Panc1 (cell line): ENCODE data around the gene SHLD3. TPM values are rescaled to one million over a fixed set of nuclear protein-coding genes. Genes with fewer than 3 reads are reported as not detected.

Experiments
- ATAC-seq: fragments of 200-7000 bp; cut with Tn5 transposase; 2 replicates; pipeline ENCODE4 v1.9.1; 2020; ENCODE audit warnings: mild to moderate bottlenecking, moderate library complexity
- BruUV-seq: library from RNA; stranded (reverse); fragments of 400-500 nt; replicated peaks from 2 replicates; lab custom pipeline; 2021; lab: Mats Ljungman, UMichigan
- CTCF ChIA-PET: fragments of 300-600 bp; sonication (Branson Sonifier 250); formaldehyde crosslinking; loops from one replicate; lab custom pipeline; 2022; ENCODE audit warnings: antibody characterized with exemption; lab: Charles Lee
- POLR2A ChIA-PET: fragments of 300-600 bp; sonication (Branson Sonifier 250); formaldehyde crosslinking; loops from one replicate; lab custom pipeline; 2022; ENCODE audit warnings: antibody characterized with exemption; lab: Charles Lee
- DNase-seq: peaks from one replicate; pipeline ENCODE4 v3.0.0-alpha.2; 2010; ENCODE audit warnings: low read depth, low spot score
- H3K27ac ChIP-seq: 2 replicates; pipeline ENCODE4 v1.5.1; 2011; ENCODE audit warnings: mild to moderate bottlenecking, low read length, inconsistent platforms
- H3K27me3 ChIP-seq: fragments of 200-500 bp; sonication (Bioruptor generic); 2 replicates; pipeline ENCODE4 v1.6.0; 2014; ENCODE audit warnings: low read length, inconsistent platforms; ENCODE audit not compliant: control insufficient read depth, insufficient read depth
- H3K36me3 ChIP-seq: fragments of 200-500 bp; sonication (Bioruptor generic); 2 replicates; pipeline ENCODE4 v1.5.1; 2014; ENCODE audit warnings: inconsistent platforms, mild to moderate bottlenecking, low read length, moderate library complexity; ENCODE audit not compliant: control insufficient read depth, insufficient read depth
- H3K4me1 ChIP-seq: 2 replicates; pipeline ENCODE4 v1.5.1; 2011; ENCODE audit warnings: inconsistent platforms, mild to moderate bottlenecking, low read length, moderate library complexity; ENCODE audit not compliant: control insufficient read depth, insufficient read depth
- H3K4me3 ChIP-seq, 2 experiments: 2 replicates each; pipeline ENCODE4 v1.5.1; 2011 to 2012; ENCODE audit warnings: low read depth in 2 of 2, low read length in 2 of 2, mild to moderate bottlenecking in 2 of 2, inconsistent platforms in 1 of 2, moderate library complexity in 1 of 2
- H3K9me3 ChIP-seq: fragments of 200-500 bp; sonication (Bioruptor generic); 2 replicates; pipeline ENCODE4 v1.5.1; 2014; ENCODE audit warnings: low read depth, mild to moderate bottlenecking, inconsistent platforms, low read length, moderate library complexity; ENCODE audit not compliant: control insufficient read depth, insufficient read depth
- CTCF ChIP-seq: fragments of 450-650 bp; IDR thresholded peaks from 2 replicates; pipeline ENCODE4 v1.5.1; 2017; ENCODE audit warnings: mild to moderate bottlenecking
- POLR2AphosphoS5 ChIP-seq: IDR thresholded peaks from 2 replicates; pipeline ENCODE4 v1.6.1; 2012; ENCODE audit warnings: mild to moderate bottlenecking, low read depth, low read length, moderate library complexity
- REST ChIP-seq, 2 experiments: IDR thresholded peaks; 2 replicates each; pipeline ENCODE4 v1.6.1; 2011 to 2012; ENCODE audit warnings: low read depth in 2 of 2, control low read depth in 1 of 2, low read length in 1 of 2, mild to moderate bottlenecking in 1 of 2, moderate library complexity in 1 of 2; ENCODE audit not compliant: insufficient read depth in 1 of 2
- SIN3A ChIP-seq: IDR thresholded peaks from 2 replicates; pipeline ENCODE4 v1.6.1; 2012; ENCODE audit warnings: low read depth, mild to moderate bottlenecking, low read length, moderate library complexity, borderline replicate concordance; ENCODE audit not compliant: insufficient read depth
- TCF7L2 ChIP-seq: IDR thresholded peaks from 2 replicates; pipeline ENCODE4 v1.6.1; 2011; ENCODE audit warnings: mild to moderate bottlenecking, low read depth, low read length, inconsistent platforms
- in situ Hi-C: cut with HindIII; loops from 2 replicates; pipeline ENCODE4 v1.10.0; 2016; ENCODE audit warnings: low sequenced_read_pairs, low pct_unique_long_range_greater_than_20kb
- intact Hi-C: fragments of 100-400 bp; cut with micrococcal nuclease; formaldehyde crosslinking; loops from one replicate; pipeline ENCODE4 v1.10.0; 2022; ENCODE audit not compliant: unreplicated experiment
- total RNA-seq: library from RNA; stranded (reverse); gene quantifications from one replicate; pipeline ENCODE4 v1.2.1, GENCODE V29; 2021; ENCODE audit not compliant: unreplicated experiment

Gene SHLD3
- total RNA-seq, 1 experiment from 2014 or later, result 3.3 TPM

- CTCF ChIA-PET, result no interaction called here
- in situ Hi-C loops (no loop called here), intact Hi-C loops (no loop called here)
- H3K27ac ChIP-seq, result no peak overlapping the region
- BruUV-seq, result no TSS peak
- no peaks in the 10 kb centered on the region for H3K4me1 ChIP-seq
- H3K9me3 ChIP-seq, result no peaks in the 10 kb centered on the region
- ATAC-seq (no peak), DNase-seq (no peak)
- no peak overlapping the region for H3K4me3 ChIP-seq
- H3K36me3 ChIP-seq, result peaks cover 3% of the 10 kb centered on the region; the same call in 1 of the 2 replicates
- H3K27me3 ChIP-seq, result no peaks in the 10 kb centered on the region
- POLR2A ChIA-PET, result no interaction called here
- no peak for TF ChIP-seq REST (IDR thresholded peaks at IDR 0.05; ENCODE audit: insufficient read depth in 1 of 2, low read depth in 2 of 2, low read length in 1 of 2)
- TF ChIP-seq CTCF, result no peak
- no peak for TF ChIP-seq POLR2AphosphoS5
- TF ChIP-seq SIN3A, result no peak
- no peak for TF ChIP-seq TCF7L2
Measured at GRCh38 chr5:65668696-65669095, 43.9 kb downstream of the SHLD3 start.

GRCh38 chr5:65672796-65673195 lies 48.0 kb downstream of the SHLD3 start:
- TF ChIP-seq TCF7L2, result no peak
- TF ChIP-seq CTCF, result no peak
- TF ChIP-seq SIN3A, result no peak
- no peak for TF ChIP-seq REST (IDR thresholded peaks at IDR 0.05; ENCODE audit: insufficient read depth in 1 of 2, low read depth in 2 of 2, low read length in 1 of 2)
- no peak for TF ChIP-seq POLR2AphosphoS5
- no peaks in the 10 kb centered on the region for H3K9me3 ChIP-seq
- CTCF ChIA-PET, result no interaction called here
- in situ Hi-C loops (no loop called here), intact Hi-C loops (no loop called here)
- no TSS peak for BruUV-seq
- no peak overlapping the region for H3K4me3 ChIP-seq
- no peaks in the 10 kb centered on the region for H3K36me3 ChIP-seq
- POLR2A ChIA-PET, result no interaction called here
- no peaks in the 10 kb centered on the region for H3K4me1 ChIP-seq
- DNase-seq, result no peak
- H3K27me3 ChIP-seq, result no peaks in the 10 kb centered on the region
- ATAC-seq, result no peak
- no peak overlapping the region for H3K27ac ChIP-seq
